GM19395 (cell line): ENCODE data around the gene TARS3.

Experiments
- ATAC-seq: cut with Tn5 transposase; IDR thresholded peaks from one replicate; pipeline ENCODE4 v1.9.1; 2021; ENCODE audit warnings: mild to moderate bottlenecking, moderate library complexity; ENCODE audit not compliant: unreplicated experiment

The TARS3 gene

DNA sequence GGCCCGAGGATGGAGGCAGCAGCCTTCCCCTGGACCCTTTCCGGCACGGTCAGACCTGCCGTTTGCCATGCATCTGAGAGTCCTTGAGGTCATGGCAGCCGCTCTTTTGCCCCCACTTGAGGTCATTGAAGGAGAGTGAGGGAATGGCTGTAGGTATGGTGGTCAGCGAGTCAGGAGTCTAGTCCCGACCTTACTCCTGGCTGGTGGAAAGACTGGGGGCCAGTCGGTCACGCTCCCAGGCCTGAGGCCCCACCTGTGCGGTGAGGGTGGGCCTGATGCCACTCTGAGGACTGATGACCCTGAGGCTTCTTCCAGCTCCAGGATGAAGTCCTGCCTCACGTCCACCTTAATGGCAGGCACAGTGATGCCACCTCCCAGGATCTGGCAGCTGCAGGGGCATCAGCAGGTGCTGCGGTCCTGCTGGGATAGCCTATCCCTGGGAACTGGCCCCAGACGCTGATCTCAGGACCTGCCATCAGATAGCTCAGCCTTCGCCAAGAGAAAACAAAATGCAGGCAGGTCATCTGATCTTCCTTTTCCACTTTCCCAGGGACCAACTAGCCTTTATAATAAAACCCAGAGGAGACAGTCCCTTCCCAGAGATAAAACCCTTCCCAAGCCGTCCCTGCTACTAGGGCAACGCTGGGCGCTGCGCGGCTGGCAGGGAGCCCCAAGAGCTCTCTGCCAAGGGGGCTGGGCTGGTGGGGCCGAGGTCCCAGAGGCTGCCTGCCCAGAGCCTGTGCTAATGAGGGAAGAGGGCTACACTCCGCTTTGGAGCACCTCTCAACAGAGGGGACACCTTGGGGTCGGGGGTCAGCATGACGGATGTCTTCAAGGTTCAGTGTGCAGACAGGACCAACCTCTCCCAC is 114.3 kb downstream of the TARS3 start:
- no peak for ATAC-seq

DNA sequence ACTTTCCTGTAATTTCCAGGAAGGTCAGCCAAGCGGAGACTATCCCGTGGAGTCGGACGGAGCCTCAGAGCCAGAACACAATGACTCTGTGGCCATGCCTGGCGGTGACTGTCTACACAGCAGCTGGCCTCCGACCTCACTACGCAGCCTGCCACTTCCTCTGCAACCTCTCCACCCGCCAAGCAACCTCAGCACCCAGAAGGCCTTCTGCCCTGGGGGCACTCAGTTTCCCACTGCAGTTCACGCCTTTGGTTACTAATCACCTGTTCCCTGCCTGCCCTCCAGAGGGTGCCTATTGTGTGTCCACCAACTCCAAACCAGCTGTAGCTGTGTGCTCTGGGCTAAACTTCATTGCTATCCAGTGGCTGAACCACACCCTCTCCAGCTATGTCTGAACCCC is 116.1 kb downstream of the TARS3 start:
- no peak for ATAC-seq

GRCh38 chr15:101607108-101607507 is 117.2 kb downstream of the TARS3 start:
- no peak for ATAC-seq

DNA sequence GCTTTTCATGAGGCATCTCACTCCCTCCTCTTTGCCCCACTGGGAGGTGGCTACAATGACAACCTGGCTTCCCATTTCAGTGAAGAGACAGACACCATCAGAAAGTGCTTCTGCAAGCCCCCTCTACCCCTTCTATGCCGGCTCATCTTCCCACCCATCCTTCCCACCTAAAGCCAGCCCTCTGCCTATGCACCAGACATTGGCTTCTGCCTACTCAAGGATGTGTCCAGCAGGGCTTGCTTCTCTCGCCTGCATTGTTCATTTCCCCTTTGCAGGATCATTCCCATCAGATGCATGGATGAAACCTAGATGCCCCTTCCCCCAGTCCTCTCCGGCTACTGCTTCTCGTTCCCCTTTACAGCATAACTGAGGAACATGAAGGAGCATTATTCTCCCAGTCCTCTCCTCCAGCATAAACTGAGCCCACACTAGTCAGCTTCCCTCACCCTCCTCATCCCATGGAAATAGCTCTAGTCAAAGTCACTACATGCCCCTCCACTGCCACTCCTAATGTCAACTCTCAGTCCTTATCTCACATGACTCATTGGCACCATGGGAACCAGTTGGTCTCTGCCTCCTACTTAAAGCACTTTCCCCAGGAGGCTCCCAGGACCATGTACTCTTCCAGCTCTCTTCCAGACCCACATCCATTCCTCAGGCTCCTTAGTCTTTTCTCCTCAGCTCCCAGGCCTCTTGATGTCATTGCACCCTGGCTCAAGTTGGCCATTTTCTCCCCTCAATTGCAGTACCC is 120.0 kb downstream of the TARS3 start:
- no peak for ATAC-seq
